ENCODE measurements around the gene PCK2. TPM values are rescaled to one million over a fixed set of nuclear protein-coding genes. Genes with fewer than 3 reads are reported as not detected.

Gene PCK2
- total and polyA plus RNA-seq, 2 of the 8 experiments (the other 6 are each of a cell fraction or from before 2014, with no cell fraction given) = 81.9 to 115 TPM

- TF ChIP-seq CHD7 (IDR thresholded peaks at IDR 0.05; ENCODE audit: insufficient replicate concordance, low read length) (no peak), EP300 (IDR thresholded peaks at IDR 0.05; ENCODE audit: borderline replicate concordance in 1 of 2, low read depth in 2 of 2, low read length in 2 of 2) (no peak), TEAD4 (IDR thresholded peaks at IDR 0.05; ENCODE audit: low read depth, low read length) (no peak), ATF3 (IDR thresholded peaks at IDR 0.05; ENCODE audit: insufficient read depth, low read depth, low read length) (no peak), TAF7 (optimal IDR thresholded peaks at IDR 0.05; ENCODE audit: borderline replicate concordance, low read depth, low read length) (no peak), SP1 (IDR thresholded peaks at IDR 0.05; ENCODE audit: low read depth, low read length) (no peak), RFX5 (IDR thresholded peaks at IDR 0.05; ENCODE audit: borderline replicate concordance, low read depth, low read length) (no peak), RNF2 (IDR thresholded peaks at IDR 0.05; ENCODE audit: borderline replicate concordance, low read depth, low read length, missing control alignments, poor library complexity, severe bottlenecking) (no peak)
These were observed 29.3 kb upstream of the PCK2 start (continued) for GRCh38 chr14:24064856-24065255.

Data from H1 (cell line).